ENCODE measurements around the gene CHURC1. TPM values are rescaled to one million over a fixed set of nuclear protein-coding genes. Genes with fewer than 3 reads are reported as not detected.

Gene CHURC1
- total RNA-seq (10 to 100 TPM; 53.5 to 55.7 TPM), polyA plus RNA-seq (ENCODE audit: insufficient read depth, low read depth, low replicate concordance) (62.8 TPM)
- long read RNA-seq, donor 1, transcript CHURC1-208 (4 exons, 3,615 nt) = minor isoform, 8 of 71 reads
- long read RNA-seq, donor 1, transcript CHURC1-203 (4 exons, 2,629 nt) = major isoform, 51 of 71 reads
- long read RNA-seq, donor 1, transcript CHURC1-202 (3 exons, 439 nt) = minor isoform, 8 of 71 reads
- long read RNA-seq, donor 1, partial matches to known transcripts = 0 of 71 reads
- long read RNA-seq, donor 1, other reads (novel, unspliced or antisense) = 0 of 71 reads
- long read RNA-seq, donor 2, transcript CHURC1-208 (4 exons, 3,615 nt) = minor isoform, 7 of 47 reads
- long read RNA-seq, donor 2, transcript CHURC1-203 (4 exons, 2,629 nt) = major isoform, 37 of 47 reads
- long read RNA-seq, donor 2, partial matches to known transcripts = 0 of 47 reads
- long read RNA-seq, donor 2, other reads (novel, unspliced or antisense) = 0 of 47 reads

DNA sequence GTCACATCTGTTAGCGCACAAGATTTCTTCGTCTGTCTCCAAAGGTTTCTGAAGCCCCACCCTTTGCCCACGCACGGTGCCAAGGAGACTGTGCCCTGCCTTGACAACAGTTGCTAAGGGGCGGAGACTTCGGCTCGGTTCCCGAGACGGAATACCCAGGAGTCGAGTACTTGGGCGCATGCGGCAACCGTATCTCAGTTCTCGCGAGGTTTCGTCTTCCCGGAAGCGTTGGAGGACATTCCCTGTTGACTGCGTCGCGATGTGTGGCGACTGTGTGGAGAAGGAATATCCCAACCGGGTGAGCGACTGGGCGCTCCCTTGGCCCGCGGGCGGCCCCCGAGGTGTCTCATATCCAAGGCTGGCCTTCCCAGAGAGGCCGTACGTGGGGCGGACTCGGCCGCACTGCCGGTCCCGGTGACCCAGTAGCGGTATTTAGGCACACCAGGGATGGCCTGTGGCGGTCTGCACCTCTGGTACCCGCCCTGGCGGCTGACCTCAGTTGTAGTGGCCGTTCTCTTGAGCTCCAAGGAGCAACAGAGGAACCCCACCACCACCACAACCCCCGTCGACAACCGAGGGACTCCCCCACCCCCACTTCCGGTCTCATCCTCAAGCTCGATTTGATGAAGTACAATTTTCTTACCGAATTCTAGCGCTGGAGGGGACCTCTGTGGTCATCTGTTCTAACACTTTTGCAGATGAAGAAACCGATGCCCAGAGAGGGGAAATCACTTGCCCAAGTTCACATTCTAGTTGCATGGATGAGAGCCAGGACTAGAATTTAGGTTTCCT lies at the start of gene CHURC1:
TSS of gene CHURC1 (plus strand) at position 219 of the 792 bp plus-strand sequence. CDS start at position 260, 41 bp downstream.
- no peaks in the 10 kb centered on the region for H3K9me3 ChIP-seq
- intact Hi-C loops (cut with DNase I; ENCODE audit: low total_unique reads) = no loop called here
- H3K36me3 ChIP-seq (ENCODE audit: low read depth, missing control alignments) = no peaks in the 10 kb centered on the region
- no peaks in the 10 kb centered on the region for H3K27me3 ChIP-seq
- peak within 1 kb of the TSS; percentile 97 to 98 for H3K4me3 ChIP-seq
- DNase-seq = peak; percentile 99
- peaks cover 19% of the 10 kb centered on the region for H3K4me1 ChIP-seq
- TF ChIP-seq, protein P1, sequence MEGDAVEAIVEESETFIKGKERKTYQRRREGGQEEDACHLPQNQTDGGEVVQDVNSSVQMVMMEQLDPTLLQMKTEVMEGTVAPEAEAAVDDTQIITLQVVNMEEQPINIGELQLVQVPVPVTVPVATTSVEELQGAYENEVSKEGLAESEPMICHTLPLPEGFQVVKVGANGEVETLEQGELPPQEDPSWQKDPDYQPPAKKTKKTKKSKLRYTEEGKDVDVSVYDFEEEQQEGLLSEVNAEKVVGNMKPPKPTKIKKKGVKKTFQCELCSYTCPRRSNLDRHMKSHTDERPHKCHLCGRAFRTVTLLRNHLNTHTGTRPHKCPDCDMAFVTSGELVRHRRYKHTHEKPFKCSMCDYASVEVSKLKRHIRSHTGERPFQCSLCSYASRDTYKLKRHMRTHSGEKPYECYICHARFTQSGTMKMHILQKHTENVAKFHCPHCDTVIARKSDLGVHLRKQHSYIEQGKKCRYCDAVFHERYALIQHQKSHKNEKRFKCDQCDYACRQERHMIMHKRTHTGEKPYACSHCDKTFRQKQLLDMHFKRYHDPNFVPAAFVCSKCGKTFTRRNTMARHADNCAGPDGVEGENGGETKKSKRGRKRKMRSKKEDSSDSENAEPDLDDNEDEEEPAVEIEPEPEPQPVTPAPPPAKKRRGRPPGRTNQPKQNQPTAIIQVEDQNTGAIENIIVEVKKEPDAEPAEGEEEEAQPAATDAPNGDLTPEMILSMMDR (IDR thresholded peaks at IDR 0.05) = no peak
- TF ChIP-seq POLR2A (IDR thresholded peaks at IDR 0.05) = no peak
- WGBS, 2 donors = 0 to 2% methylated on average over 45 to 48 of the region's 49 CpGs
- peak within 1 kb of the TSS; percentile 93 to 97 for H3K27ac ChIP-seq

DNA sequence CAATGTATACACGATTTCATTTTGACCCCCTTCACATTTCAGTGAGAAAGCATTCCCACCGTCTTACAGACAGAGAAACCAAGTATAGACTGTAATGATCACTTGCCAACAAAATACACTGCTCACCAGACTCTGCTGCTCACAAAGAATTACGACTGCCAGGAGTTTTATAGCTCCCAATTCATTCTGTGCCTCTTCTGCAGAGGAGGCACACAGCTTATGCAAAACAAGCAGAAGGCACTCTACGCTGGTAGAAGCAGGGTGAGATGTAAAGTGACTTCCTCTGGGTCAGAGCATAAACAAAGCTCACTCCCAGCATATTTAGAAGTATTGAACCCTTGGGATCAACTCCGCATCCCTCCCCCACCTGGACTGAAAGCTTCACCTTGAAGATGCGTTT lies 49.1 kb upstream of the CHURC1 start:
- 75 to 77% methylated on average over 6 of the region's 6 CpGs for WGBS, 2 donors
- no peak for TF ChIP-seq POLR2A (IDR thresholded peaks at IDR 0.05)
- TF ChIP-seq, protein P1 (IDR thresholded peaks at IDR 0.05) = no peak
- H3K4me1 ChIP-seq = no peaks in the 10 kb centered on the region
- H3K36me3 ChIP-seq (ENCODE audit: low read depth, missing control alignments) = no peaks in the 10 kb centered on the region
- H3K27me3 ChIP-seq = no peaks in the 10 kb centered on the region
- H3K27ac ChIP-seq = no peak overlapping the region
- no peaks in the 10 kb centered on the region for H3K9me3 ChIP-seq
- intact Hi-C loops (cut with DNase I; ENCODE audit: low total_unique reads) = no loop called here
- no peak overlapping the region for H3K4me3 ChIP-seq
- no peak for DNase-seq

DNA sequence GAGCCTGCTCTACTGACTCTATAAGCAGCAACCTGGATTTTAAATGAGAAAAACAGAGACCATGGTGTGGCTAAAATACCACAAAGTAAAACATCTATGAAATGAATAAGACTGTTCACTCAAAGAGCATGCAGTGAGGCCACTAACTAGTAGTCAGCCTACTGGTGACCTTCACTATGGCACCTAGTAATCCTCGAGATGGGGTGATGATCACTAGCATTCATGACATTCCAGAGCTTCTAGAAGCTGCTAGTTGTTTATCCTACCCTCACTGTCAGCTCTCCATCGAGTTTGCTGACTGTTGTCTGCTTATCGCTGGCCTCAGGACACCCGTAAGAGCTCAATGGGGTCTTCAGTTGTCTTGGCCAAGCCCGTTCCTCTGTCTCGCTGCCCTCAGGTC lies 48.3 kb upstream of the CHURC1 start:
- DNase-seq = no peak
- Histone ChIP-seq H3K4me3 (no peak overlapping the region), H3K9me3 (no peaks in the 10 kb centered on the region), H3K36me3 (ENCODE audit: low read depth, missing control alignments) (no peaks in the 10 kb centered on the region), H3K27me3 (no peaks in the 10 kb centered on the region), H3K4me1 (no peaks in the 10 kb centered on the region), H3K27ac (no peak overlapping the region)
- TF ChIP-seq, protein P1 (IDR thresholded peaks at IDR 0.05) = no peak
- no peak for TF ChIP-seq POLR2A (IDR thresholded peaks at IDR 0.05)
- intact Hi-C loops (cut with DNase I; ENCODE audit: low total_unique reads) = no loop called here
- WGBS, 2 donors = 83 to 84% methylated on average over 6 of the region's 6 CpGs

DNA sequence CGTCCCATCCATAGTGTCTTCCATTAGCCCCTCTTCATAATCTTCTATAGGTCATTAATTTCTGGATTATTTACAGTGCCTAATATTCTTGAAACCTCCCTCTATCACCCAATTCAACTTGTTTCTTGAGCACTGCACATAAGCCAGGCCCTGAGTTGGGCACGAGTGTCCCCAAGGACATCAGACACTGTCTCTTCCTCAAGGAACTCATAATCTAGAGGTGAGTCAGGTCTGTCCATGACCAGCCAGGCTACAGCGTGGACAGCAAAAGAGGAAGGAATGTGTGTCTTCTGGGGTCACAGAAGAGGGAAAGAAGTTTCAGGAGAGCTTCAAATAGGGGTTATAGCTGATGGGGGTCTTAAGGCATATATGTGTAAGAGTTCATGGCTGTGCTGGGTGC lies 47.1 kb upstream of the CHURC1 start:
- no peaks in the 10 kb centered on the region for H3K27me3 ChIP-seq
- no peaks in the 10 kb centered on the region for H3K4me1 ChIP-seq
- intact Hi-C loops (cut with DNase I; ENCODE audit: low total_unique reads) = no loop called here
- H3K36me3 ChIP-seq (ENCODE audit: low read depth, missing control alignments) = no peaks in the 10 kb centered on the region
- TF ChIP-seq, protein P1 (IDR thresholded peaks at IDR 0.05) = no peak
- TF ChIP-seq POLR2A (IDR thresholded peaks at IDR 0.05) = no peak
- no peaks in the 10 kb centered on the region for H3K9me3 ChIP-seq
- DNase-seq = no peak
- no peak overlapping the region for H3K27ac ChIP-seq
- no peak overlapping the region for H3K4me3 ChIP-seq
- 86 to 93% methylated on average over 3 of the region's 3 CpGs for WGBS, 2 donors

All from testis (tissue), 5 donors.